Measurements from ENCODE around the gene GRIK2.

DNA sequence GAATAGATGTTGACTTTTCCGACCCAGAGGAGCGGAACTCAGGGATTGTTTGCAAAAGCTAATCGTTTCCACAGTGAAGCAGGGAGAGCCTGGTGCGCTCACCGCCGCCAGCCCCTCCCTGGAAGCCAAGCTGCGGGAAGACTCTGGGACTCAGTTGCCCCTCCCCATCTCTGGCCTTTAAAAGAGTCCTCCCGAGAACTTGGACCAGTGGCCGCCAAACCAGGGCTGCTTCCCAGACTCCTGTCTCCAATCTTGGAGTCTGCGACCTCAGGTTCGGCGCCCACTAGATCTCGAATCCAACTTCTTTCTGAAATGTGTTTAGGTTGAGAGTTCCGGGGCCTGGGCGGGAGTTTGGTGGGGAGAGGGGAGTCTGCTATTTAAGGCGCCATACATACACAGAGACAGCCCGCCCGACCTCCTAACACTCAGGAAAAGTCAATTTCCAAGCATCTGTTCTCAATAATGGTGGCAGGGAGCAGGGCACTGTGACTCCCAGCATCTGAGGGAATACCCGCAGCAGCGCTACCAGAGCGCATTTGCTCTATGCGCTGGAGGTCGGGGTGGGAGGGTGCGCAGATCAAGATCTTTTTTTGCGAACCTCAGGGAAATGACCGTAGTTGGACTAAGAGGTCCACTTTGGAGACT, 800 bp upstream of the GRIK2 start:
- TF ChIP-seq, protein P1, sequence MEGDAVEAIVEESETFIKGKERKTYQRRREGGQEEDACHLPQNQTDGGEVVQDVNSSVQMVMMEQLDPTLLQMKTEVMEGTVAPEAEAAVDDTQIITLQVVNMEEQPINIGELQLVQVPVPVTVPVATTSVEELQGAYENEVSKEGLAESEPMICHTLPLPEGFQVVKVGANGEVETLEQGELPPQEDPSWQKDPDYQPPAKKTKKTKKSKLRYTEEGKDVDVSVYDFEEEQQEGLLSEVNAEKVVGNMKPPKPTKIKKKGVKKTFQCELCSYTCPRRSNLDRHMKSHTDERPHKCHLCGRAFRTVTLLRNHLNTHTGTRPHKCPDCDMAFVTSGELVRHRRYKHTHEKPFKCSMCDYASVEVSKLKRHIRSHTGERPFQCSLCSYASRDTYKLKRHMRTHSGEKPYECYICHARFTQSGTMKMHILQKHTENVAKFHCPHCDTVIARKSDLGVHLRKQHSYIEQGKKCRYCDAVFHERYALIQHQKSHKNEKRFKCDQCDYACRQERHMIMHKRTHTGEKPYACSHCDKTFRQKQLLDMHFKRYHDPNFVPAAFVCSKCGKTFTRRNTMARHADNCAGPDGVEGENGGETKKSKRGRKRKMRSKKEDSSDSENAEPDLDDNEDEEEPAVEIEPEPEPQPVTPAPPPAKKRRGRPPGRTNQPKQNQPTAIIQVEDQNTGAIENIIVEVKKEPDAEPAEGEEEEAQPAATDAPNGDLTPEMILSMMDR (conservative IDR thresholded peaks at IDR 0.05; ENCODE audit: low read depth, low read length) = no peak
- TF ChIP-seq, protein P2, sequence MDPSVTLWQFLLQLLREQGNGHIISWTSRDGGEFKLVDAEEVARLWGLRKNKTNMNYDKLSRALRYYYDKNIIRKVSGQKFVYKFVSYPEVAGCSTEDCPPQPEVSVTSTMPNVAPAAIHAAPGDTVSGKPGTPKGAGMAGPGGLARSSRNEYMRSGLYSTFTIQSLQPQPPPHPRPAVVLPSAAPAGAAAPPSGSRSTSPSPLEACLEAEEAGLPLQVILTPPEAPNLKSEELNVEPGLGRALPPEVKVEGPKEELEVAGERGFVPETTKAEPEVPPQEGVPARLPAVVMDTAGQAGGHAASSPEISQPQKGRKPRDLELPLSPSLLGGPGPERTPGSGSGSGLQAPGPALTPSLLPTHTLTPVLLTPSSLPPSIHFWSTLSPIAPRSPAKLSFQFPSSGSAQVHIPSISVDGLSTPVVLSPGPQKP (IDR thresholded peaks at IDR 0.05; ENCODE audit: borderline replicate concordance, low read depth, low read length) = no peak
- TF ChIP-seq RAD21 (IDR thresholded peaks at IDR 0.05; ENCODE audit: low read length) = no peak
- no peak for TF ChIP-seq MAZ (IDR thresholded peaks at IDR 0.05; ENCODE audit: borderline replicate concordance, low read depth, low read length)
- no peak for TF ChIP-seq POLR2A (IDR thresholded peaks at IDR 0.05; ENCODE audit: low read depth, low read length)
- no peak for TF ChIP-seq CEBPB (IDR thresholded peaks at IDR 0.05; ENCODE audit: low read depth, low read length)
- TF ChIP-seq RFX5 (IDR thresholded peaks at IDR 0.05; ENCODE audit: low read depth, low read length) = no peak

Measured in IMR-90 (cell line).